Fibroblast of peridontal ligament (primary cell): ENCODE results near the gene MLN.

Experiments
- DNase-seq: peaks from one replicate; pipeline ENCODE4 v3.0.0-alpha.2; 2010; ENCODE audit errors: extremely low read depth

Gene MLN

DNA sequence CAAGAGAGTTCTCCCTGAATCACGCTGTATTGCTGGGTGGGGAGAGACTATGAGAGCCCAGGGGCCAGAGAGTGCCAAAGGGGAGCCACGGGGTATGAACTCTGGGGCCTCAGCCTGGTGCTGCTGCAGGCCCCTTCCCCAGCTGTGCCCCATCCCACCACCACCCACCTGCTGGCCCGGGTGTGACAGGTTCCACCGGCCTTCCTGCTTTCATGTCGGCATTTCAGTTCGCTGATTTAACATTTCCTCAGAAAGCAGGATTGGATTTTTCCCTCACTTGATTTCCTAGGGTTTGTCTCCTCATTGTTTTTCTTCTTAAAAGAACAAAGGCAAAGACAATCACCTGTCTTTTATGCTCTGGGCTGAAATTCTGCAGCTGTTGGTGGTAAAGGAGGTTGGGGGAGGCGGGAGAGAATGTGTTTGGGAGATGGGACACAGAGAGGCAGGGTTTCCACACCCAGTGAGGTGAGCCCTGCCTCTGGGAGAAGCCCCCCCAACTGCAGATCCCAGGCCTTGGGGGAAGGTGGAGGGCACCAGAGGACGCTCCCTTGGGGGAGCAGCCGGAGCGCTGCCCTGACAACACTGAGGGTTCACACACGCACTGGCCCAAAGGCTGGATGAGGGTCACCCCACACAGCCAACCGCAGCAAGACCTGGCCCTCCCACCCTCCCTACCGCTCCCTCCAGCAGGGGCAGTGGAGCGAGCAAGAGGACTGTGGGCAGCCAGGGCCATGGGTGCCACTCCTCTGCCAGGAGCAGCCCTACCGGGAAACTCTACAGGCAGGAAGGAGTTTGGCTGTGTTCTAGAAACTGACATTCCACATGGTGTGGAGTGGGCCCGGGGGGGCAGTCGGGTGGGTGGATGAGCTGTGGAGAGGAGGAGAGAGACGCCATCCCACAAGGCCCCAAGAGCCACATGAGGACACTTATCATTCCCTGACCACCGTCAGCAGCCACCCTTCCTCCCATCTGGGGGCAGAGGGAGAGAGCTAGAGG lies 10.5 kb upstream of the MLN start:
- DNase-seq, result no peak

GRCh38 chr6:33813246-33813904 lies 9.6 kb upstream of the MLN start:
- DNase-seq, result no peak

DNA sequence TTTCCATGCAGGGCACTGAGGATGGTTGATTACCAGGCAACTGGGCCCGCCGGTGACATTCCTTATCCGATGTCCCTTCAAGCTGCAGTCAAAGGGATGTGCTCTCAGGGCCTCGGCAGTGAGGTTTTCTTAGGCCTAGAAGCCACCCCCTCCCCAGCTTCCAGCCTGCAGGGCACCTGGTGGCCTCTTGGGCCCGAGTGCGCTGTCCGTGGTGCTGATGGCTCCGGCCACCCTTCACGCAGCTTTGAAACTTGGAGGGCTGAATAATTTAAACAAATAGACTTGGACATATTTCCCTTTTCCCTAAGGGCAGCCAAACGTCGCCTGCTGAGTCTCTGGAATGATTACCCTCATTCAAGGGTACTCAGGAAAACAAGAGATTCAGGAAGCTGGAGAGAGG lies 8.9 kb upstream of the MLN start:
- peak; percentile 41 for DNase-seq

DNA sequence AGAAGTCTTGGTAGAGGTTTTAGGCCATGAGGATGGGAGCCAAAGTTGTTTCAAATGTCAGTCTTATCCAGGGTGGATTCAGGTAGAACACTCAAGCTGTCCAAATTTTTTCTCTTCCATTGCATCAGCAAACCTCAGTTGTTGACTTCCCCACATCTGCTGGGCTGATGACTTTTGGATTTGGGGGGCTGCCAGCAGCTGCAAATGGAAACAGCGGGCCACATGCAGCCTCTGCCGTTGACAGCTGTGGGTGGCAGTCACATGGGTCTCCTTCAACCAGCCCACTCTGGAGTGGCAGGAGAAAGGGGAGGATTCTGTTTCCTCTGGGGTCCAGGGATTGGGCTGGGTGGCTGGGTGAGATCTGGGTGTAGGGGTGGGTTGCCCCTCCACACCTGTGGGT lies 5.8 kb upstream of the MLN start:
- no peak for DNase-seq

- no peak for DNase-seq
Observed at GRCh38 chr6:33808641-33809180, 4.9 kb upstream of the MLN start.

GRCh38 chr6:33807606-33808005 lies 3.8 kb upstream of the MLN start:
- DNase-seq, result no peak

DNA sequence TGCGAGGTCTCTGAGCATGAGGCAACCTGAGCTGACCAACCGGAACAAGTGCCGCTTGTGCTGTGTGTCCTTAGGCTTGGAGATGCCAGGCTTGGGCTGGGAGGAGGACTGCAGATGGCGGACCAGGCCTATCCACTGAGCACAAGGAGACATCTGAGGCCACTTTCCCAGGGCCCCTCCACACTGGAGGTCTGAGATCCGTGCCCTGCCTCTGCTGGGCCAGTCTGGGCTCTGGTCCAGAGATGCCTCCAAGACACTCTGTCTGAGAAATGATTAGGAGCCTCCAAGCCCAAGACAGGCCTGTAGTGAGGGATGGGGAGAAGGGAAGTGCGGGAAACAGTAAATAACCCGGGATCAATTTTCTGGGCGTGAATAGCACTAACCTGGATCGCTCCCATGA lies 3.0 kb upstream of the MLN start:
- DNase-seq, result no peak

- DNase-seq, result no peak
Observed at GRCh38 chr6:33802186-33802958, 1.4 kb downstream of the MLN start.

- DNase-seq, result no peak
Observed at GRCh38 chr6:33801611-33802010, 2.2 kb downstream of the MLN start.

DNA sequence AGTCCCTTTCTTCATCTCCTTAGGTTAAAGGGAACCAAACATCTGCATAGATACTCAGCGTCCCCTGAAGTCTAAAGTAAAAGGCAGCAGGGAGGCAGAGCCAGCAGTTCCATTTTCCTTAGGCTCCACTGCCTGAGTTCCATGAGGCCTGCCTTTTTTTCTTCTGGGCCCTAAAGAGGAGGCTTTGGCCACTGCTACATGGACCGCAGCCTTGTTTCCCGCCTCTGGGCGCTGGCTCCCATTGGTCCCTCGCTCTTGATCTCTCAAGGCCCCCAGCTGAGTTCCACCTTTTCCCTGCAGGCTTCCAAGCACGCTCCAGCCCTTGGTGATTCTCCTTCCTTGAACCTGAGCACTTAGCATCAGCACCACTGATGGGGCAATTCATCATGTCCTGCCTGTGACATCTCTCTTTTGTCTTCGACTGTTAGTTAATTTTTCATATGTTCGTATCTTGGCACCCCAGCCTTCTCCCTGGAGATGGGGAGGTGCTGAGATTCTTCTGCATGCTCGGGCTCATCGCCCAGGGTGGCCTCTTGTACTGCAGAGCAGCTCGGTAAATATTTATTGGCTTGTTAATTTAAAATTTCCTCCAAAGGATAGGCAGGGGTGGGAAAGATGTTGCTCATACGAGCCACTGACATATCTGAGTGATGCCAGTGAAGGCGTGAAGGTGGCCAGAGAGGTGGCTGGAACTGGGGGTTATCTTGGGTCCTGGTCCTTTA lies 3.4 kb downstream of the MLN start:
- DNase-seq, result no peak

DNA sequence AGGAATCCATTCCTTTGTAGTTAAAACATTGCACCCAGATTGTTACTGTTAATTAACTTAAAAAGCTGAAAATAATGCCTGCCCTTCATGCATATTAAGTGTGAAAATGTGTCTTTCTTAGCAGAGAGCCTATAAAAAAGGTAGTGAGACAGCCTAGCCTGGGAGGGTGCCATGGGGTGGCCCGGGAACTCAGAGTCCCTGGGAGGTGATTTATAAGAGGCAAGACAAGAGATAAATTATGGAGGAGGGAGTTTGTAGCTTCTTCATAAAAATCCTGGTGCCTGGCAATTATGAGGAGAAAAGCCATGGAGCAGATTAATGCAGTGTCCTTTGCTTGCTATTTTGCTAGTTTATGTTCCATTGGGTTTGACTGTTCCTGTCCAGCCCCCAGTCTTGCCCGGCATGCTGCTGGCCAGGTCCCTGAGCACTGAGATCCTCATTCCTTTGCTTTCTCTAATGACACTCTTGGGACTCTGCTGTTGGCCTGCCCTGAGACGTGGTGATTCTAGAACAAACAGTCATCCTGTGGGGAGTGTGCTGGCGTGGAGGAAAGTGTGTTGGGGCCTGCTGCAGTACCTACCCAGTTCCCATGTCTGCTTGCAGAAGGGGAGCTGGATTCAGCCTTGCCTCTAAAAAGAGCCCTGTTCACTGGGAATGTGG lies 4.2 kb downstream of the MLN start:
- no peak for DNase-seq

DNA sequence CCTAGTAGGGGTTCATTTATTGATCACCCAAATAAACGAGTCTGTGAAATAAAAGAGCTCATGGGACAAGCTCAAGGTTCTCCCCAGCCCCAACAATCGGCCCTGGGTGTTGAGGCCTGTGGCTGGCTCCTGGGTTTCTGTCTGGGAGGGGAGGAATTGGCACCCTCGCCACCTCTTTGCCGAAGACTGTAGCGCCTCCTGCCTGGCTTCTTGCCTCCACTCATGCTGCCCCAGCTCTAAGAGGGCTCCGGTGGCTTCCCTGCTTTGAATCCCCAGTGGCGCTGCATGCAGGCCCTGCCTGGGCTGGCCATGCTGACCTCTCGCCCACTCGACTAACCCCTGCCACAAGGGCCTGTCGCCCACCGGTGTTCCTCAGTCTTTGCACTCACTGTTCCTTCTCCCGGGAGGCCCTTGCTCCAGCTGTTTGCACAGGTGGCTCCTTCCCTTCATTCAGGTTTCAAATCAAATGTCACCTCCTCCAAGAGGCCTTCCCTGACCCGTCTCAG lies 5.4 kb downstream of the MLN start:
- DNase-seq, result no peak

DNA sequence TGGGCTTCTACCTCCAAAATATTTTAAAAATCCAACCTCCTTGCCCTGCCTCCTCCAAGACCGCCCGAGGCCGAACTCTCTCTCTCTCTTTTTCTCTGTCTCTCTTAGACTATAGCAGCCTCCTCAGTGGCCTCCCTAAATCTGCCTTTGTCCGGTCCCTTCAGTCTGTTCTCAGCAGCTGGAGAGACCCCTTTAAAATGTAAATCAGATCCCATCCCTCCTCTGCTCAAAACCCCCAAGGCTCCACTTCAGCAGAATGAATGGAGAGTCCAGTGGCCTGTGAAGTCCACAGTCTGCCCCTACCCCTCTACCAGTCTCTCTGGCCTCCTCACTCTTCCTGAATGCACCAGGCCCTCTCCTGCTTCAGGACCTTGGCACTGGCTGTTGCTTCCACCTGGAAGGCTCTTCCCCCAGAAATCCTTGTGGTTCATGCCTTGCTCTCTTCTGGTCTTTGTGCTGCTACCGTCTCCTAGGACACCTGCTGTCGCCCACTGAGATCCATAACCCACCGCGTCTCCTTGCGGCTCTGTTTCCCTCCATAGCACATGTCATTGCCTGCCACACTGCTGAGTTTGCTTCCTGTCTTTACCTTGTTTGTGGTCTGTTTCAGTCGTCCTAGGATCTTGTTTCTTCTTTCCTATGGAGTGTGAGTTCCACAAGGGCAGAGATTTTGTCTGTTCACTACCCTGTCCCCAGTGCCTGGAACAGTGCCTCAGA lies 6.0 kb downstream of the MLN start:
- DNase-seq, result no peak

GRCh38 chr6:33794910-33795623 lies 8.7 kb downstream of the MLN start:
- DNase-seq, result no peak

- no peak for DNase-seq
Observed at GRCh38 chr6:33792981-33793380, 10.8 kb downstream of the MLN start.

DNA sequence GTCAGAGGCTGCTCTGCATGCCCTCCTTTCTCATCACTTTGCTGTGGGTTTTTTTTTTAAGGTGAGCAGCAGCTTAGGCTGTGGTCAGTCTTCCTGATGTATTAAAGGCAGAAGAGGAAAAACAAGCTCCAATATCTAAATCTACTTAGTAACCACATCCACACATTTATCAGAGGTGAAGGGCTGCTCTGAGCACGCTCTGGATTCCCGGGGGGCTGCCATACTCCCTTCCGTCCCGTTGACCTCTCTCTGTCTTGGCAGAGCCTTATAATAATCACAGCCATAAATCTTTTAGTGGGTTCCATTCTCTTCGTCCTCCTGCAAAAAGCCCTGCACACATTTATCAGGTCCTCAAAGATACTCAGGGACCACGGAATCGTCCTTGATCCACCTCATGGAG lies 12.2 kb downstream of the MLN start:
- DNase-seq, result no peak

GRCh38 chr6:33790910-33791309 lies 12.9 kb downstream of the MLN start:
- no peak for DNase-seq

DNA sequence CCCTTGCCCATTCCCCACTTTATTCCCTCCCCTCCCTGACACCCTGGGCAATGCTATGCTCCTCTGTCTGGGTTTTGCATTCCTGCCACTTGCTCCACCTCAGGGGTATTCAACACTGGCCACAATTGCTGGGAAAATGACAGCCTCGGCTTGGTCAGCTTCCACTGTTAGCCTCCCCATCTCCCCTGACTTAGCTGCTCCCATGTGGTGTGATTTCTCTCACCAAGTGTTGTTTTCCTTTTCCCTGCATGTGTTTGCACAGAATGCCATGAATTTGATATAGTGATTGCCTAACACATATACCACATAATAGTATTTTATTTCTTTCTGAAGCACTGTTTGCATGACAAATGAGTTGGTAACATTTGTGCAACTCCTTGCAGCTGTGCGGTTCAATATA lies 13.4 kb downstream of the MLN start:
- peak; percentile 70 for DNase-seq

DNA sequence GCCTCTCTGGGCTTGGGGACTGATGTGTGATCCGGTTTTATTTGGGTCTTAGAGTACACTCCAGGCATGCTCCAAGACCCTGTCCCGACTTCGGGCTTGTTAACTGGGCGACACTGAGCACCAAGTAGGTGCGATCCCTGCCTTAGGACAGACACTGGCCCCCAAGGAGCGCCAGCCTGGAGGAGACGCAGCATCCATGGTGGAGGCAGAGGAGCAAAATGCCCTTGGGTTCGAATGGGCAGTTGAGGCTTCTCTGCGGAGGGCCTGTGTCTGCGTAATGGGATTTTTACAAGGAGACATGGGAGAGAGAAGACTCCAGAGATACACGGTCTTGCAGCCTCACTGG lies 14.3 kb downstream of the MLN start:
- DNase-seq, result no peak
